NCI-H2227 treated with DMSO at 0.1 percent for 48 hours (cell line): Measurements from ENCODE around the gene TRRAP.

ENCODE experiments used
- DNase-seq: peaks from one replicate; lab custom pipeline; 2025; lab: John Stamatoyannopoulos, UW

TRRAP gene

GRCh38 chr7:99061001-99061776 is 182.9 kb downstream of the TRRAP start:
- DNase-seq, result no peak
